ENCODE results near the gene PCDH15. TPM values are rescaled to one million over a fixed set of nuclear protein-coding genes. Genes with fewer than 3 reads are reported as not detected.

PCDH15 gene
- total RNA-seq, 1 donor from 2014 or later: not detected

DNA sequence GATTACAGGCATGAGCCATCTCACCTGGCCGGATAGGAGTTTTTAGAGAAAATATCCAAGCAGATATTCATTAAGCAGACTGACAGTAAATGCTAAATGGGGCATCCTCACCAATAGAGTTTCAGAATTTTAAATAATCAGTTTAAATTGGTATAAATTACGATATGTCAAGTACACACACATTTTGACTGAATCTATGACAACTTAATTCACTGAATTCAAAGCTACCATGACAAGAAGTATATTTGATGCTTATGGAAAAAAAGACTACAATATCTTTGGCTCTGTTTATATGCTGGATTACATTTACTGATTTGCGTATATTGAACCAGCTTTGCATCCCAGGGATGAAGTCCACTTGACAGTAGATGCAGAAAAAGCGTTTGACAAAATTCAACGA, 774.7 kb downstream of the PCDH15 start:
- TF ChIP-seq EZH2 (IDR thresholded peaks at IDR 0.05; ENCODE audit: insufficient read depth, low read length): no peak
- TF ChIP-seq, protein P1, sequence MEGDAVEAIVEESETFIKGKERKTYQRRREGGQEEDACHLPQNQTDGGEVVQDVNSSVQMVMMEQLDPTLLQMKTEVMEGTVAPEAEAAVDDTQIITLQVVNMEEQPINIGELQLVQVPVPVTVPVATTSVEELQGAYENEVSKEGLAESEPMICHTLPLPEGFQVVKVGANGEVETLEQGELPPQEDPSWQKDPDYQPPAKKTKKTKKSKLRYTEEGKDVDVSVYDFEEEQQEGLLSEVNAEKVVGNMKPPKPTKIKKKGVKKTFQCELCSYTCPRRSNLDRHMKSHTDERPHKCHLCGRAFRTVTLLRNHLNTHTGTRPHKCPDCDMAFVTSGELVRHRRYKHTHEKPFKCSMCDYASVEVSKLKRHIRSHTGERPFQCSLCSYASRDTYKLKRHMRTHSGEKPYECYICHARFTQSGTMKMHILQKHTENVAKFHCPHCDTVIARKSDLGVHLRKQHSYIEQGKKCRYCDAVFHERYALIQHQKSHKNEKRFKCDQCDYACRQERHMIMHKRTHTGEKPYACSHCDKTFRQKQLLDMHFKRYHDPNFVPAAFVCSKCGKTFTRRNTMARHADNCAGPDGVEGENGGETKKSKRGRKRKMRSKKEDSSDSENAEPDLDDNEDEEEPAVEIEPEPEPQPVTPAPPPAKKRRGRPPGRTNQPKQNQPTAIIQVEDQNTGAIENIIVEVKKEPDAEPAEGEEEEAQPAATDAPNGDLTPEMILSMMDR (IDR thresholded peaks at IDR 0.05; ENCODE audit: insufficient read depth, low read depth, low read length): no peak
- H3K27ac Mint-ChIP-seq (ENCODE audit: unreplicated experiment): no peak overlapping the region
- Histone ChIP-seq H2AFZ (ENCODE audit: low read depth, low read length) (no peak overlapping the region), H3K27ac (ENCODE audit: low read depth, low read length) (no peak overlapping the region), H3K9ac (ENCODE audit: low read length) (no peak overlapping the region), H4K20me1 (ENCODE audit: insufficient read depth, low read length) (no peaks in the 10 kb centered on the region), H3K4me3 (ENCODE audit: insufficient read depth, low read depth, low read length) (no peak overlapping the region), H3K36me3 (ENCODE audit: insufficient read depth, low read length) (no peaks in the 10 kb centered on the region), H3K27me3 (ENCODE audit: insufficient read depth, low read length) (no peaks in the 10 kb centered on the region), H3K9me3 (ENCODE audit: insufficient read depth, low read depth, low read length) (no peaks in the 10 kb centered on the region), H3K79me2 (ENCODE audit: insufficient read depth, low read length) (no peaks in the 10 kb centered on the region), H3K4me1 (ENCODE audit: insufficient read depth, low read length) (no peaks in the 10 kb centered on the region), H3K4me2 (ENCODE audit: low read length) (no peak overlapping the region)
- no peaks in the 10 kb centered on the region for H3K9me3 Mint-ChIP-seq (ENCODE audit: unreplicated experiment)
- no peak overlapping the region for H3K4me3 Mint-ChIP-seq (ENCODE audit: unreplicated experiment)
- no peaks in the 10 kb centered on the region for H3K36me3 Mint-ChIP-seq (ENCODE audit: low read depth, unreplicated experiment)
- FAIRE-seq (no peak), DNase-seq (ENCODE audit: low read depth) (no peak)
- H3K27me3 Mint-ChIP-seq (ENCODE audit: low read depth, unreplicated experiment): no peaks in the 10 kb centered on the region
- peaks cover 4% of the 10 kb centered on the region for H3K4me1 Mint-ChIP-seq (ENCODE audit: low read depth, unreplicated experiment)

DNA sequence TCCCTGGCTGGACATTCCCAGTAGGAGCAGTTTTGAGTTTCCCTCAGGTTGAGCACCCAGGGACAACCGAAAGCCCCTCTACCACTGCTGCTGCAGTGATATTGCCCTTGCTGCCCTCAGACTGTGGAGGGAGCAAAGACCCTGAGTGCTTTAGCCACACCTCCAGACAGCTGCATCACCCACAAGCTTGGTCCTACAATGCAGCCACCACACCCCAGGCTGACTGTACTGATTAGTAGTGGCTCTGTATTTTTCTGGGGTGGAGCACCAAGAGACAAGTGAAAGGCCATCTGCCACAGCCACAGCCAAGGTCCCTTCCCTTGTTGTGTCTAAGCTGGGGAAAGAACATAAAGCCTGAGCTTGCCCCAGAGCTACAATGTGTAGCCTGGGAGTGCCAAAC, 789.9 kb downstream of the PCDH15 start:
- TF ChIP-seq EZH2 (IDR thresholded peaks at IDR 0.05; ENCODE audit: insufficient read depth, low read length): no peak
- TF ChIP-seq, protein P1 (IDR thresholded peaks at IDR 0.05; ENCODE audit: insufficient read depth, low read depth, low read length): no peak
- Histone ChIP-seq H3K27me3 (ENCODE audit: insufficient read depth, low read length) (no peaks in the 10 kb centered on the region), H3K79me2 (ENCODE audit: insufficient read depth, low read length) (no peaks in the 10 kb centered on the region), H3K9me3 (ENCODE audit: insufficient read depth, low read depth, low read length) (no peaks in the 10 kb centered on the region), H3K27ac (ENCODE audit: low read depth, low read length) (no peak overlapping the region), H3K4me3 (ENCODE audit: insufficient read depth, low read depth, low read length) (no peak overlapping the region), H3K4me1 (ENCODE audit: insufficient read depth, low read length) (no peaks in the 10 kb centered on the region), H2AFZ (ENCODE audit: low read depth, low read length) (no peak overlapping the region), H3K9ac (ENCODE audit: low read length) (no peak overlapping the region), H4K20me1 (ENCODE audit: insufficient read depth, low read length) (no peaks in the 10 kb centered on the region), H3K36me3 (ENCODE audit: insufficient read depth, low read length) (no peaks in the 10 kb centered on the region), H3K4me2 (ENCODE audit: low read length) (no peak overlapping the region)
- Mint-ChIP-seq H3K9me3 (ENCODE audit: unreplicated experiment) (no peaks in the 10 kb centered on the region), H3K27me3 (ENCODE audit: low read depth, unreplicated experiment) (no peaks in the 10 kb centered on the region), H3K4me3 (ENCODE audit: unreplicated experiment) (no peak overlapping the region), H3K4me1 (ENCODE audit: low read depth, unreplicated experiment) (no peaks in the 10 kb centered on the region), H3K36me3 (ENCODE audit: low read depth, unreplicated experiment) (no peaks in the 10 kb centered on the region), H3K27ac (ENCODE audit: unreplicated experiment) (no peak overlapping the region)
- no peak for FAIRE-seq
- DNase-seq (ENCODE audit: low read depth): no peak

DNA sequence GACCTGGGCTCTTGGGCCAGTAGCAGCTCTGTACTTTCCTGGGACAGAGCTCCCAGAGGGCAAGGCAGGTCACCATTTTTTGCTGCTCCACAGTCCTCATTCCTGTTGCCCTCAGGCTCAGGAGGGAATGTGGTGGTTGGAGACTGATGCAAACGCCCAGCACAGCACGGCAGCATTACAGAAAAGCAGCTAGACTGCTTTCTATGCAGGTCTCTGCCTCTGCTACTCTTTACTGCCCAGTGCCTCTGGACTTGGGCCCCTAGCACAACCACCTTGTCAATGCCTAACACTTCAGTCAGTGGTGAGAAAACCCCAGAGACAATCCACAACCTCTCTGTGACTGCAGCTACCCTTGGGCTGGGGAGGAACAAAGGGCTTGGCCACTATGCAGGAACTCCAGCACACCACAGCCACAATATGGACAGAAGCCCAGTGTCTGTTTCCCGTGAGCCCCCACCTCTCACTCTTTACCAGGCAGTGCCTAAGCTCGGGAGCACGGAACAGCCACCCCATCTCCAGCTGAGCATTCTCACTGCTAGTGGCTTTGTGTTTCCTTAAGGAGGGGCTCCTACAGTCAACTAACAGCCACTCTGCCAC, 790.6 kb downstream of the PCDH15 start:
- no peaks in the 10 kb centered on the region for H3K4me1 ChIP-seq (ENCODE audit: insufficient read depth, low read length)

More for the DNA sequence above, 790.6 kb downstream of the PCDH15 start:
- Mint-ChIP-seq H3K4me3 (ENCODE audit: unreplicated experiment) (no peak overlapping the region), H3K27ac (ENCODE audit: unreplicated experiment) (no peak overlapping the region), H3K27me3 (ENCODE audit: low read depth, unreplicated experiment) (no peaks in the 10 kb centered on the region), H3K36me3 (ENCODE audit: low read depth, unreplicated experiment) (no peaks in the 10 kb centered on the region), H3K9me3 (ENCODE audit: unreplicated experiment) (no peaks in the 10 kb centered on the region), H3K4me1 (ENCODE audit: low read depth, unreplicated experiment) (no peaks in the 10 kb centered on the region)
- H3K4me3 ChIP-seq (ENCODE audit: insufficient read depth, low read depth, low read length): no peak overlapping the region
- no peak overlapping the region for H2AFZ ChIP-seq (ENCODE audit: low read depth, low read length)
- H3K27ac ChIP-seq (ENCODE audit: low read depth, low read length): no peak overlapping the region
- DNase-seq (ENCODE audit: low read depth): no peak
- TF ChIP-seq, protein P1 (IDR thresholded peaks at IDR 0.05; ENCODE audit: insufficient read depth, low read depth, low read length): no peak
- TF ChIP-seq EZH2 (IDR thresholded peaks at IDR 0.05; ENCODE audit: insufficient read depth, low read length): no peak
- FAIRE-seq: no peak
- no peaks in the 10 kb centered on the region for H3K36me3 ChIP-seq (ENCODE audit: insufficient read depth, low read length)
- H3K4me2 ChIP-seq (ENCODE audit: low read length): no peak overlapping the region
- H3K9me3 ChIP-seq (ENCODE audit: insufficient read depth, low read depth, low read length): no peaks in the 10 kb centered on the region
- H3K27me3 ChIP-seq (ENCODE audit: insufficient read depth, low read length): no peaks in the 10 kb centered on the region
- no peaks in the 10 kb centered on the region for H4K20me1 ChIP-seq (ENCODE audit: insufficient read depth, low read length)
- H3K79me2 ChIP-seq (ENCODE audit: insufficient read depth, low read length): no peaks in the 10 kb centered on the region
- no peak overlapping the region for H3K9ac ChIP-seq (ENCODE audit: low read length)
